Liver (tissue), 9 donors: ENCODE measurements around the gene NUTM2F. TPM values are rescaled to one million over a fixed set of nuclear protein-coding genes. Genes with fewer than 3 reads are reported as not detected.
"Not testable (repeated sequence)": the region's sequence is repeated elsewhere in the genome, so short reads cannot be mapped to it uniquely, and the experiment has no call there.

Experiments used
- DNase-seq: peaks from one replicate; pipeline ENCODE4 v3.0.0-alpha.2; 2017; ENCODE audit warnings: low spot score
- H3K27ac ChIP-seq, 2 donors: one replicate each; pipeline ENCODE4 v1.7.0; 2013; ENCODE audit warnings: inconsistent platforms in 2 of 2, low read length in 2 of 2, control low read depth in 1 of 2, low read depth in 1 of 2, mild to moderate bottlenecking in 1 of 2
- H3K27me3 ChIP-seq, 4 donors: one replicate each; pipeline versions ENCODE4 v1.6.1 to v1.7.0; 2013; ENCODE audit warnings: low read length in 3 of 4, inconsistent platforms in 1 of 4, mild to moderate bottlenecking in 1 of 4, moderate library complexity in 1 of 4; ENCODE audit not compliant: control insufficient read depth in 4 of 4, insufficient read depth in 4 of 4
- H3K36me3 ChIP-seq, 4 donors: one replicate each; pipeline versions ENCODE4 v1.6.1 to v1.7.0; 2013; ENCODE audit warnings: low read length in 3 of 4, mild to moderate bottlenecking in 3 of 4, low read depth in 1 of 4, moderate library complexity in 1 of 4; ENCODE audit not compliant: control insufficient read depth in 4 of 4, insufficient read depth in 3 of 4
- H3K4me1 ChIP-seq, 4 donors: one replicate each; pipeline versions ENCODE4 v1.6.1 to v1.7.0; 2013; ENCODE audit warnings: low read length in 3 of 4, mild to moderate bottlenecking in 3 of 4, moderate library complexity in 1 of 4; ENCODE audit not compliant: control insufficient read depth in 4 of 4, insufficient read depth in 4 of 4
- H3K4me3 ChIP-seq, 3 donors: one replicate each; pipeline versions ENCODE4 v1.6.1 to v1.7.0; 2013; ENCODE audit warnings: low read length in 3 of 3, control low read depth in 1 of 3, low read depth in 1 of 3, mild to moderate bottlenecking in 1 of 3
- H3K9ac ChIP-seq, 2 donors: one replicate each; pipeline ENCODE4 v1.7.0; 2013; ENCODE audit warnings: low read length in 2 of 2, mild to moderate bottlenecking in 2 of 2, moderate library complexity in 2 of 2, control low read depth in 1 of 2, low read depth in 1 of 2
- H3K9me3 ChIP-seq, 4 donors: one replicate each; pipeline versions ENCODE4 v1.6.1 to v1.7.0; 2013; ENCODE audit warnings: low read length in 3 of 4; ENCODE audit not compliant: control insufficient read depth in 4 of 4
- ATF3 ChIP-seq: IDR thresholded peaks from 2 replicates; pipeline ENCODE4 v1.6.1; 2016; ENCODE audit warnings: antibody characterized with exemption
- CTCF ChIP-seq: fragments of 150-350 bp; IDR thresholded peaks from 2 replicates; pipeline ENCODE4 v1.5.1; 2017; ENCODE audit warnings: improper control_type of control experiment, low read depth, low read length; ENCODE audit not compliant: missing input control
- FOXA1 ChIP-seq: IDR thresholded peaks from 2 replicates; pipeline ENCODE4 v1.6.1; 2016; ENCODE audit warnings: antibody characterized with exemption
- FOXA2 ChIP-seq: IDR thresholded peaks from 2 replicates; pipeline ENCODE4 v1.6.1; 2016; ENCODE audit warnings: antibody characterized with exemption
- HNF4A ChIP-seq, 2 donors: conservative IDR thresholded peaks; 2 replicates each; pipeline ENCODE4 v1.6.1; 2016; ENCODE audit warnings: antibody characterized with exemption in 2 of 2, mild to moderate bottlenecking in 2 of 2
- HNF4G ChIP-seq: IDR thresholded peaks from 2 replicates; pipeline ENCODE4 v1.6.1; 2016; ENCODE audit warnings: antibody characterized with exemption
- JUND ChIP-seq, 2 donors: IDR thresholded peaks; 2 replicates each; pipeline ENCODE4 v1.6.1; 2016; ENCODE audit warnings: antibody characterized with exemption in 2 of 2
- RAD21 ChIP-seq, 2 donors: IDR thresholded peaks; 2 replicates each; pipeline ENCODE4 v1.6.1; 2016; ENCODE audit warnings: antibody characterized with exemption in 2 of 2, mild to moderate bottlenecking in 2 of 2
- RXRA ChIP-seq, 2 donors: IDR thresholded peaks; 2 replicates each; pipeline ENCODE4 v1.6.1; 2017 to 2018; ENCODE audit warnings: antibody characterized with exemption in 2 of 2, mild to moderate bottlenecking in 1 of 2
- TAF1 ChIP-seq: conservative IDR thresholded peaks from 2 replicates; pipeline ENCODE4 v1.6.1; 2016; ENCODE audit warnings: antibody characterized with exemption, mild to moderate bottlenecking
- YY1 ChIP-seq: IDR thresholded peaks from 2 replicates; pipeline ENCODE4 v1.6.1; 2016; ENCODE audit warnings: antibody characterized with exemption, mild to moderate bottlenecking
- ZBTB33 ChIP-seq: IDR thresholded peaks from 2 replicates; pipeline ENCODE4 v1.6.1; 2016; ENCODE audit warnings: antibody characterized with exemption
- WGBS: extraction: QIAGEN DNeasy Blood & Tissue Kit; methylation state at CpG from one replicate; pipeline ENCODE4 v1.1.7; 2013; 5-methylcytosine and 5-hydroxymethylcytosine counted together
- polyA plus RNA-seq, 2 donors: library from polyadenylated mRNA; stranded (reverse) in 1 of 2; unstranded in 1 of 2; fragments of 200-250 nt in 1 of 2; fragments of >200 nt in 1 of 2; fragmentation: Nextera tagmentation in 1 of 2; extraction: Ambion mirVana in 1 of 2; gene quantifications; one replicate each; pipeline versions ENCODE4 v1.2.1 to v1.2.3, GENCODE V29; 2013 to 2015
- total RNA-seq, 2 donors: library from RNA; depleted of rRNA; stranded (reverse); fragments of >200 nt; gene quantifications; one replicate each; pipeline ENCODE4 v1.2.3, GENCODE V29; 2014
- TF ChIP-seq, protein P1 (sequence below): IDR thresholded peaks from 2 replicates; pipeline ENCODE4 v1.6.1; 2016; ENCODE audit warnings: antibody characterized with exemption, mild to moderate bottlenecking
- donor health status: healthy.
- donor health status: healthy.
- donor health status: healthy.
- donor health status: healthy.
- donor health status: healthy.

NUTM2F gene
- total and polyA plus RNA-seq, 4 donors = under 0.01 to 0.01 TPM; not detected in 2

DNA sequence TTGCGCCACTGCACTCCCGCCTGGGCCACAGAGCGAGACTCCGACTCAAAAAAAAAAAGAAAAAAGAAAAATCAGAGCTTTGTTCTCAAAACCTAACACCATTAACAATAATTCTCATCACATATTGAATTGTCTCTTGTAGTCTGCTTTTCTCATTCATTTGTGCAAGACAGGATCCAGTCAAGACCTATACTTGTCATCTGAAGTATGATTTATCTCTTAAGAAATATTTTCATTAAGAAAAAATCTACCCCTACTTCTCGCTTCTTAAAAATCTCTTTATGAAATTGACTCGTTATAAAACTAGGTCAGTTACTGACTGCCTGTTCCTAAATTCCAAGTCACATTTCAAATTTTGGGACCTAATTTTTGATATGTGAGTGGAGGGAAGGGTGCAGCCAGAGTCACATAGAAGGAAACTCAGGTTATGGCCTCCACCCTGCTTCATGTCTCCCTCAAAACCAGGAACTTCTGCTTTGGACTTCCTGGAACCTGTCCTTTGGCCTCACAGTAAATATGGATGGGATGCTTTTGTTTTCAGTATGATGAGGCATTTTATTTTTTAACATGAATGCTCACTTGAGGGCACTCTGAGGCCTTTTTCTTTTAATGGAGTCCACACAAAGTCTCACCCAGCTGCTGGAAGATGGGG lies 50.4 kb downstream of the NUTM2F start:
- Histone ChIP-seq H3K27ac (no peak overlapping the region), H3K4me1 (no peaks in the 10 kb centered on the region), H3K9me3 (peaks cover 0 to 7% (median 0%) of the 10 kb centered on the region in 4 donors), H3K27me3 (no peaks in the 10 kb centered on the region), H3K9ac (no peak overlapping the region), H3K36me3 (peaks cover 2 to 18% (median 9%) of the 10 kb centered on the region in 4 donors), H3K4me3 (no peak overlapping the region)
- TF ChIP-seq, protein P1, sequence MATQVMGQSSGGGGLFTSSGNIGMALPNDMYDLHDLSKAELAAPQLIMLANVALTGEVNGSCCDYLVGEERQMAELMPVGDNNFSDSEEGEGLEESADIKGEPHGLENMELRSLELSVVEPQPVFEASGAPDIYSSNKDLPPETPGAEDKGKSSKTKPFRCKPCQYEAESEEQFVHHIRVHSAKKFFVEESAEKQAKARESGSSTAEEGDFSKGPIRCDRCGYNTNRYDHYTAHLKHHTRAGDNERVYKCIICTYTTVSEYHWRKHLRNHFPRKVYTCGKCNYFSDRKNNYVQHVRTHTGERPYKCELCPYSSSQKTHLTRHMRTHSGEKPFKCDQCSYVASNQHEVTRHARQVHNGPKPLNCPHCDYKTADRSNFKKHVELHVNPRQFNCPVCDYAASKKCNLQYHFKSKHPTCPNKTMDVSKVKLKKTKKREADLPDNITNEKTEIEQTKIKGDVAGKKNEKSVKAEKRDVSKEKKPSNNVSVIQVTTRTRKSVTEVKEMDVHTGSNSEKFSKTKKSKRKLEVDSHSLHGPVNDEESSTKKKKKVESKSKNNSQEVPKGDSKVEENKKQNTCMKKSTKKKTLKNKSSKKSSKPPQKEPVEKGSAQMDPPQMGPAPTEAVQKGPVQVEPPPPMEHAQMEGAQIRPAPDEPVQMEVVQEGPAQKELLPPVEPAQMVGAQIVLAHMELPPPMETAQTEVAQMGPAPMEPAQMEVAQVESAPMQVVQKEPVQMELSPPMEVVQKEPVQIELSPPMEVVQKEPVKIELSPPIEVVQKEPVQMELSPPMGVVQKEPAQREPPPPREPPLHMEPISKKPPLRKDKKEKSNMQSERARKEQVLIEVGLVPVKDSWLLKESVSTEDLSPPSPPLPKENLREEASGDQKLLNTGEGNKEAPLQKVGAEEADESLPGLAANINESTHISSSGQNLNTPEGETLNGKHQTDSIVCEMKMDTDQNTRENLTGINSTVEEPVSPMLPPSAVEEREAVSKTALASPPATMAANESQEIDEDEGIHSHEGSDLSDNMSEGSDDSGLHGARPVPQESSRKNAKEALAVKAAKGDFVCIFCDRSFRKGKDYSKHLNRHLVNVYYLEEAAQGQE = no peak
- no peak for TF ChIP-seq YY1
- TF ChIP-seq RAD21 (IDR thresholded peaks at IDR 0.05) = no peak
- TF ChIP-seq CTCF = no peak
- TF ChIP-seq RXRA (IDR thresholded peaks at IDR 0.05) = no peak
- no peak for TF ChIP-seq FOXA1
- TF ChIP-seq HNF4G = no peak
- no peak for TF ChIP-seq JUND (IDR thresholded peaks at IDR 0.05)
- no peak for TF ChIP-seq ATF3
- TF ChIP-seq HNF4A (conservative IDR thresholded peaks at IDR 0.05) = no peak
- no peak for DNase-seq
- 97% methylated on average over 6 of the region's 6 CpGs for WGBS

DNA sequence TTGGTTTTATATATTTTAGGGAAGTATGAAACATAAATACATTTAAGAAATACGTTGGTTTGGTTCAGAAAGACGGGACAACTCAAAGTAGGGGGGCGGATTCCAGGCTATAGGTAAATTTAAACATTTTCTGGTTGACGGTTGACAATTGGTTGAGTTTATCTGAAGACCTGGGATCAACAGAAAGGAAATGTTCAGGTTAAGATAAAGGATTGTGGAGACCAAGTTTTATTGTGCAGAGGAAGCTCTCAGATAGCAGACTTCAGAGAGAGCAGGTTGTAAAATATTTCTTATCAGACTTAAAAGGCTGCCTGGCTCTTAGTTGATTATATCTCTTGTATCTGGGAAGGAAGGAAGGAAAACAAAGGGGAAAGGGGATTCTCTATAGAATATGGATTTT lies 51.4 kb downstream of the NUTM2F start:
- H3K9ac ChIP-seq, H3K4me1 ChIP-seq, H3K27me3 ChIP-seq, H3K4me3 ChIP-seq, H3K9me3 ChIP-seq, DNase-seq, H3K27ac ChIP-seq: not testable (repeated sequence)
- peaks cover 2 to 18% (median 9%) of the 10 kb centered on the region in 4 donors for H3K36me3 ChIP-seq
- 90% methylated on average over 4 of the region's 4 CpGs for WGBS

DNA sequence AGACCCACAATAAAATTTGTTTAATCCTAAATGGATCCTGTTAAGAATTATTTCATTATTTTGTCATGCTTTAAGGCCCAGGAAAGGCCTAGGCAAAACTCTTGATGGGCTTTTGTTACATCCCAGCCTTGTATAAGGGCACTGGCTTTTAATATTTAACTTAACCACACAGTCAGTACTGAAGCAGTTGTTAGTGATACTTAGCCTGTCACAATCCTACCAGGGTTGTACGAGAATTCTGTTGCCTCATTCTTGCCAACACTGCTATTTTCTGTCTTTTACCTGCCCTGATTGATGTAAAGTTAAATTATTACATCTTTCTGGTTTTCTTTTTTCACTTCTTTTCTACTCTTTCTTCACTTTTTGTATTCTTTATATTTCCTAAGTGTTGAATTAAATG lies 58.4 kb downstream of the NUTM2F start:
- Histone ChIP-seq H3K27me3 (no peaks in the 10 kb centered on the region), H3K4me3 (no peak overlapping the region), H3K9me3 (peaks cover 0 to 1% (median 0%) of the 10 kb centered on the region in 4 donors), H3K9ac (no peak overlapping the region), H3K36me3 (no peaks in the 10 kb centered on the region), H3K4me1 (peaks cover 0 to 3% (median 0%) of the 10 kb centered on the region in 4 donors), H3K27ac (no peak overlapping the region)
- DNase-seq = no peak
- WGBS = 83% methylated on average over 1 of the region's 1 CpG
- TF ChIP-seq CTCF (no peak), JUND (IDR thresholded peaks at IDR 0.05) (no peak), HNF4G (no peak), TAF1 (no peak), HNF4A (conservative IDR thresholded peaks at IDR 0.05) (no peak), FOXA1 (no peak), ZBTB33 (no peak), RXRA (IDR thresholded peaks at IDR 0.05) (no peak), FOXA2 (no peak)
